Naive thymus-derived CD4-positive, alpha-beta T cell (primary cell): ENCODE data around the gene MICAL1. TPM values are rescaled to one million over a fixed set of nuclear protein-coding genes. Genes with fewer than 3 reads are reported as not detected.

Experiments used
- ATAC-seq: fragments of 150-1000 bp; cut with Tn5 transposase; 2 replicates; pipeline ENCODE4 v1.10.0; 2021; ENCODE audit warnings: mild to moderate bottlenecking, moderate library complexity
- CTCF ChIA-PET: fragments of 350-600 bp; sonication (Branson Sonifier 250); formaldehyde crosslinking; loops from one replicate; lab custom pipeline; 2021; ENCODE audit warnings: antibody characterized with exemption; lab: Charles Lee
- POLR2A ChIA-PET: fragments of 350-600 bp; sonication (Branson Sonifier 250); formaldehyde crosslinking; loops from one replicate; lab custom pipeline; 2021; ENCODE audit warnings: antibody characterized with exemption, inconsistent platforms; lab: Charles Lee
- DNase-seq, 9 donors: peaks; one replicate each; pipeline versions ENCODE4 v3.0.0 to v3.0.0-alpha.2; 2020 to 2022; ENCODE audit warnings: mixed read lengths in 1 of 9
- H3K27ac ChIP-seq: one replicate; pipeline ENCODE4 v1.7.0; 2013; ENCODE audit warnings: mild to moderate bottlenecking, low read depth, low read length, moderate library complexity
- H3K27me3 ChIP-seq, 2 donors: one replicate each; pipeline ENCODE4 v1.7.0; 2013; ENCODE audit warnings: low read length in 2 of 2, mild to moderate bottlenecking in 2 of 2, moderate library complexity in 2 of 2; ENCODE audit not compliant: control insufficient read depth in 2 of 2, insufficient read depth in 2 of 2
- H3K36me3 ChIP-seq, 3 experiments: 1 replicate in 2 of 3; 2 replicates in 1 of 3; pipeline ENCODE4 v1.7.0; 2013; ENCODE audit warnings: low read length in 3 of 3, mild to moderate bottlenecking in 3 of 3, moderate library complexity in 1 of 3; ENCODE audit not compliant: insufficient read depth in 3 of 3, control insufficient read depth in 2 of 3
- H3K4me1 ChIP-seq, 2 donors: one replicate each; pipeline ENCODE4 v1.7.0; 2013; ENCODE audit warnings: low read length in 2 of 2, mild to moderate bottlenecking in 2 of 2, moderate library complexity in 1 of 2; ENCODE audit not compliant: control insufficient read depth in 2 of 2, insufficient read depth in 2 of 2
- H3K4me3 ChIP-seq: 2 replicates; pipeline ENCODE4 v1.7.0; 2013; ENCODE audit warnings: mild to moderate bottlenecking, low read length
- H3K9me3 ChIP-seq, 3 experiments: 1 replicate in 2 of 3; 2 replicates in 1 of 3; pipeline ENCODE4 v1.7.0; 2013; ENCODE audit warnings: low read length in 3 of 3; ENCODE audit not compliant: control insufficient read depth in 2 of 3
- H3K27ac Mint-ChIP-seq, 9 donors: one replicate each; pipeline ENCODE4 v1.8.0; 2020 to 2022; ENCODE audit warnings: mixed read lengths in 9 of 9, mild to moderate bottlenecking in 8 of 9, moderate library complexity in 5 of 9, inconsistent platforms in 2 of 9
- H3K27me3 Mint-ChIP-seq, 5 donors: one replicate each; pipeline ENCODE4 v1.8.0; 2021 to 2022; ENCODE audit warnings: mixed read lengths in 5 of 5, mild to moderate bottlenecking in 1 of 5
- H3K36me3 Mint-ChIP-seq, 5 donors: one replicate each; pipeline ENCODE4 v1.8.0; 2020 to 2022; ENCODE audit warnings: mixed read lengths in 5 of 5, mild to moderate bottlenecking in 3 of 5, inconsistent platforms in 1 of 5
- H3K4me1 Mint-ChIP-seq, 7 donors: one replicate each; pipeline ENCODE4 v1.8.0; 2020 to 2022; ENCODE audit warnings: mixed read lengths in 7 of 7, mild to moderate bottlenecking in 3 of 7, inconsistent platforms in 1 of 7
- H3K4me3 Mint-ChIP-seq, 10 donors: one replicate each; pipeline ENCODE4 v1.8.0; 2020 to 2022; ENCODE audit warnings: mild to moderate bottlenecking in 10 of 10, mixed read lengths in 10 of 10, moderate library complexity in 6 of 10, inconsistent platforms in 2 of 10
- H3K9me3 Mint-ChIP-seq, 11 donors: one replicate each; pipeline ENCODE4 v1.8.0; 2020 to 2022; ENCODE audit warnings: mixed read lengths in 11 of 11, mild to moderate bottlenecking in 4 of 11, inconsistent platforms in 1 of 11, moderate library complexity in 1 of 11
- intact Hi-C, 2 donors: fragments of 100-400 bp; cut with micrococcal nuclease; formaldehyde crosslinking; loops; one replicate each; pipeline ENCODE4 v1.15.1; 2023
- polyA plus RNA-seq, 2 donors: library from polyadenylated mRNA; unstranded; fragments of 300-500 nt; fragmentation: Illumina TruSeq; gene quantifications; one replicate each; pipeline ENCODE4 v1.2.3, GENCODE V29; 2021
- total RNA-seq, 6 experiments: library from RNA in 5 of 6; stranded (reverse) in 5 of 6; gene quantifications; 1 replicate in 5 of 6; 2 replicates in 1 of 6; pipeline ENCODE4 v1.2.3 and lab custom pipeline; 2021 to 2026

MICAL1 gene
- total and polyA plus RNA-seq, 7 experiments from 2014 or later: 18.3 to 125 (median 63.4) TPM

DNA sequence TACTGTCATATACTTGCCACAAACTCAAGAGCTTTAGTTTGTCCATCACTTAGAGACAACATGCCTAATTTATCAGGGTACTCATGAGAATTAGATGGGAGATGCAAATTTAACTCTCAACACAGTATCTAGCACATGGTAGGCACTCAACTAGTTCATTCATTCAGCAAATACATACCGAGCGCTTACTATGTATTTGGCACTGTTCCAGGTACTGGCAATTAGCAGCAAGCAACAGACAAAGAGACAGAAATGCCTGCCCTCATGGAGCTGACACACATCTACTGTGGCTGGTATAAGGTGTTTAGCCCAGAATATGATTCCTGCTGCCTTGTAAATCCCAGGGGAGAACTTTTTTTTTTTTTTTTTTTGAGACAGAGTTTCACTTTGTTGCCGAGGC lies 4.8 kb downstream of the MICAL1 start:
- Mint-ChIP-seq H3K27ac (peak overlapping the region in 7 of 9 donors; percentile 5 to 91 (median 52)), H3K4me3 (peak overlapping the region in 4 of 10 donors; percentile 34 to 78 (median 46)), H3K9me3 (no peaks in the 10 kb centered on the region), H3K4me1 (peaks cover 29 to 65% (median 55%) of the 10 kb centered on the region in 7 donors), H3K27me3 (no peaks in the 10 kb centered on the region), H3K36me3 (peaks cover 0 to 30% (median 0%) of the 10 kb centered on the region in 5 donors)
- H3K4me3 ChIP-seq: no peak overlapping the region
- H3K36me3 ChIP-seq: peaks cover 0 to 50% (median 10%) of the 10 kb centered on the region in 3 experiments
- H3K9me3 ChIP-seq: no peaks in the 10 kb centered on the region
- no peak for ATAC-seq
- peak overlapping the region; percentile 44 for H3K27ac ChIP-seq
- DNase-seq: no peak
- intact Hi-C loops: loop anchor here (1.0 to 10.0 kb wide), 4 partner anchors 10 to 1626 kb away; partner anchors contain the start of genes AFG1L (in 1 of the 2), CDK19 (in 1 of the 2) and SCML4 (in 1 of the 2)
- H3K27me3 ChIP-seq: no peaks in the 10 kb centered on the region
- peaks cover 30 to 31% of the 10 kb centered on the region in 2 donors for H3K4me1 ChIP-seq
- ChIA-PET CTCF (interaction anchor here (1.0 kb wide), 1 partner anchor 66 kb away, joined by 3 read pairs; no protein-coding TSS in a partner anchor), POLR2A (interaction anchor here (1.2 to 5.6 kb wide), 3 partner anchors 10 to 68 kb away, joined by 4 to 40 read pairs (median 13); partner anchors contain the start of genes CD164, PPIL6, SMPD2 and ZBTB24)

DNA sequence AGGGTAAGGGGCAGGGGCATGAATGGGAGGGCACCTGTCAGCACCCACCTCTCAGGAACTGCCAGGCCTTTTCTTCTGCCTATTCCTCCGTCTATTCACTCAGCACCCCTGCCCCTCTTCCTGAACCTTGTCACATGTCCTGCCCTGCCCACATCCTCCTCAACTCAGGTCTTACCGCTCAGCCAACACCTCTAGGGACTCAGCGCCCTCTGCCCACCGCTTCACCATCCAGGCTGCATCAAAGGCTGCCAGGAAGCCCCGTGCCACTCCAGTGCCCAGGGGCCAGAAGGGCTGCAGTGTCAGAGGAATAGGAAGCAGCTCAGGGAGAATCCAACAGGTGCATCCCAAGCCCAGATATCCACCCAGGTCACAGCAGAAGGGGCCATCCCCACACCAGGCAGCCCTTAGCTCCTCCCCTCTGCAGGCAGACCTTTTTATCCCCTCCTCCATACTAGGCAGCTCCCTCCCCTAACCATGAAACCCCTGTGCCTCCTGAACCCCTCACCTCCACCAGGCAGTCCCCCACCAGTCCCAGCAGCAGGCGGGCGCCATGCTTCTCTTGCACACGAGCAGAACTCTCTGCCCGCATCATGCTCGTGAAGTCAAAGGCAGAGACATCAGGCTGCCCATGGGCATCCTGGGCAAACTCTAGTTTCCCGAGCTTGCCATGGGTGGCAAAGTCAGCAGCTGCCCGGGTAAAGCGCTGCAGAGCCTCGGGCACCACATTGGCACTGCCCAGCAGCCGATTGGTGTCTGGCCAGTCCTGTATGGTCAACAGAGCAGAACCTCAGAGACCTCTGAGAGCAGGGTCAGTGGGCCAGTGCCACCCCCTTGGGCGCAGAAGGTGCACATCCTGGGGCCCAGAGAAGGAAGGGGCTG lies 5.5 kb downstream of the MICAL1 start:
- peak overlapping the region; percentile 21 to 81 (median 61) for H3K4me3 Mint-ChIP-seq
- no peaks in the 10 kb centered on the region for H3K27me3 Mint-ChIP-seq
- no peak overlapping the region for H3K4me3 ChIP-seq
- intact Hi-C loops: loop anchor here (1.0 to 10.0 kb wide), 6 partner anchors 9 to 1625 kb away; partner anchors contain the start of genes AFG1L (in 1 of the 2), AMD1 (in 1 of the 2), CDK19 (in 1 of the 2) and SCML4 (in 1 of the 2)
- peaks cover 29 to 62% (median 55%) of the 10 kb centered on the region in 7 donors for H3K4me1 Mint-ChIP-seq
- H3K27ac Mint-ChIP-seq: peak overlapping the region; percentile 63 to 92 (median 86)
- ChIA-PET POLR2A (interaction anchor here (1.2 to 5.6 kb wide), 4 partner anchors 9 to 67 kb away, joined by 4 to 40 read pairs (median 10); partner anchors contain the start of genes CD164, PPIL6, SMPD2 and ZBTB24), CTCF (interaction anchor here (1.0 kb wide), 1 partner anchor 65 kb away, joined by 3 read pairs; no protein-coding TSS in a partner anchor)
- ATAC-seq (peak; percentile 47), DNase-seq (peak in 6 of 9 donors; percentile 37 to 53 (median 48))
- no peaks in the 10 kb centered on the region for H3K9me3 Mint-ChIP-seq
- H3K36me3 Mint-ChIP-seq: peaks cover 0 to 30% (median 0%) of the 10 kb centered on the region in 5 donors
- H3K27ac ChIP-seq: peak overlapping the region; percentile 44
- H3K4me1 ChIP-seq: peaks cover 30 to 31% of the 10 kb centered on the region in 2 donors
- H3K36me3 ChIP-seq: peaks cover 3 to 53% (median 10%) of the 10 kb centered on the region in 3 experiments
- H3K27me3 ChIP-seq: no peaks in the 10 kb centered on the region
- no peaks in the 10 kb centered on the region for H3K9me3 ChIP-seq

DNA sequence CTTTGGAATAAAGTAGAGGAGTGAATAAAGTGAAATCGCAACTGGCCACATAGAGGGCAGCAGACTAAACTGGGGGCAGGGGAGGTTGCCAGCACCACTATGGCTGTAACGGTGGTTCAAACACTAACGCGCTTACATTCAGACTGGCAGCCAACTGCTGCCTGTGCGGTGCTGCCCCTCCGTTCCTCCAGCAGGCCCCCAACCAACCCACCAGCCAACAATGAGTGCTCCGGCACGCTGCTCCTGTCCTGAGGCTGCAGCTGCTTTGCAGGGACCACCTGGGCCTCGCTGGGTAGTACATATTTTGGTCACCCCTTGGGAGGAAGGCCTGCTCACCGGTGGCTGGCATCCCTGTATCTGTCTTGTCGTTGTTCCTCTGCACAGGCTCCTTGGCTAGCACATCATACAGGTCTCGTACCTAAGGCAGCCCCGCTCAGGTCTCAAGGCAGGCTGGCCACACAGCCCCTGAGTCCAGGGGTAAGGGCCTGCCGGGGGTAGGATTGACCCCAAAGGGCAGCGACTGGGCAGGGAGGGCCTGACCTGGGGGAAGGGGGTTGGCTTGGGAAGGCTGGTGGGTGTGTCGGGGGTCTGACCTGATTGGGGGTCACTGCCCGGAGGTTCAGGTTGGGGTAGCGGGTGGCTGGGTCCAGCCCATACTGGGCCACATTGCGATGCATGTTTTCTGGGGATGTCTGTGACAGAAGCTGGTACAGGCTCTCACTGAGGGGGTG lies 6.3 kb downstream of the MICAL1 start:
- ATAC-seq (peak; percentile 3), DNase-seq (no peak)
- Mint-ChIP-seq H3K27me3 (no peaks in the 10 kb centered on the region), H3K4me3 (peak overlapping the region in 7 of 10 donors; percentile 50 to 81 (median 63)), H3K4me1 (peaks cover 25 to 57% (median 50%) of the 10 kb centered on the region in 7 donors), H3K36me3 (peaks cover 0 to 26% (median 0%) of the 10 kb centered on the region in 5 donors), H3K9me3 (no peaks in the 10 kb centered on the region), H3K27ac (peak overlapping the region; percentile 60 to 92 (median 86))
- intact Hi-C loops: loop anchor here (1.0 to 10.0 kb wide), 3 partner anchors 8 to 1426 kb away; partner anchors contain the start of gene AMD1 (in 1 of the 2)
- H3K36me3 ChIP-seq: peaks cover 4 to 61% (median 10%) of the 10 kb centered on the region in 3 experiments
- H3K27me3 ChIP-seq: no peaks in the 10 kb centered on the region
- peak overlapping the region; percentile 44 for H3K27ac ChIP-seq
- no peak overlapping the region for H3K4me3 ChIP-seq
- H3K4me1 ChIP-seq: peaks cover 27 to 28% of the 10 kb centered on the region in 2 donors
- H3K9me3 ChIP-seq: no peaks in the 10 kb centered on the region
- POLR2A ChIA-PET: interaction anchor here (1.0 to 5.6 kb wide), 4 partner anchors 8 to 66 kb away, joined by 5 to 40 read pairs (median 10); partner anchors contain the start of genes CD164, PPIL6 and SMPD2
- CTCF ChIA-PET: interaction anchor here (1.4 kb wide), 1 partner anchor 66 kb away, joined by 5 read pairs; no protein-coding TSS in a partner anchor

DNA sequence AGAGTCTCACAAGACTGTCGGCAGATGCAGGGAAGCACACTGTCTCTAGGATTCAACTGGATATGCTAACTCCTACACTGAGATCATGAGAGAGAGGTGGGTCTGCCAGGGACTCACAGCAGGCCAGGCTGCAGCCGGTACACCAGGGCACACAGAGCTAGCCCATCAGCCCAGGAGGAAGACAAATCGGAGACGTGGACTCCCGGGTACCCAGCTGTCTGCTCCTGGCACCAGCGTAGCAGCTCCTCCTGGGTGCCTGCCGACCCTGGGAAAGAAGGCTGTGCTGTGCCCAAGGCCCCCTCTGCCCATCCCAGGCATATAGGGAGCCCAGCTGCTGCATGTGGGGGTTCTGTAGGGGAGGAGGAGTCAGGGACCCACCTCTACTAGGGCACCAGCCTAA lies 7.0 kb downstream of the MICAL1 start:
- Histone ChIP-seq H3K27me3 (no peaks in the 10 kb centered on the region), H3K4me1 (peaks cover 21 to 22% of the 10 kb centered on the region in 2 donors), H3K36me3 (peaks cover 4 to 65% (median 10%) of the 10 kb centered on the region in 3 experiments), H3K4me3 (no peak overlapping the region), H3K27ac (peak overlapping the region; percentile 38), H3K9me3 (no peaks in the 10 kb centered on the region)
- Mint-ChIP-seq H3K9me3 (no peaks in the 10 kb centered on the region), H3K4me3 (peak overlapping the region in 4 of 10 donors; percentile 24 to 78 (median 62)), H3K4me1 (peaks cover 20 to 51% (median 44%) of the 10 kb centered on the region in 7 donors), H3K27ac (peak overlapping the region; percentile 7 to 87 (median 73)), H3K36me3 (peaks cover 0 to 26% (median 0%) of the 10 kb centered on the region in 5 donors), H3K27me3 (no peaks in the 10 kb centered on the region)
- CTCF ChIA-PET: interaction anchor here (1.4 kb wide), 1 partner anchor 65 kb away, joined by 5 read pairs; no protein-coding TSS in a partner anchor
- no peak for DNase-seq
- POLR2A ChIA-PET: interaction anchor here (1.0 to 2.7 kb wide), 3 partner anchors 7 to 66 kb away, joined by 5 to 13 read pairs (median 7); partner anchors contain the start of genes PPIL6 and SMPD2
- ATAC-seq: no peak
- intact Hi-C loops: loop anchor here (1.0 to 10.0 kb wide), 3 partner anchors 7 to 1426 kb away; partner anchors contain the start of gene AMD1 (in 1 of the 2)

DNA sequence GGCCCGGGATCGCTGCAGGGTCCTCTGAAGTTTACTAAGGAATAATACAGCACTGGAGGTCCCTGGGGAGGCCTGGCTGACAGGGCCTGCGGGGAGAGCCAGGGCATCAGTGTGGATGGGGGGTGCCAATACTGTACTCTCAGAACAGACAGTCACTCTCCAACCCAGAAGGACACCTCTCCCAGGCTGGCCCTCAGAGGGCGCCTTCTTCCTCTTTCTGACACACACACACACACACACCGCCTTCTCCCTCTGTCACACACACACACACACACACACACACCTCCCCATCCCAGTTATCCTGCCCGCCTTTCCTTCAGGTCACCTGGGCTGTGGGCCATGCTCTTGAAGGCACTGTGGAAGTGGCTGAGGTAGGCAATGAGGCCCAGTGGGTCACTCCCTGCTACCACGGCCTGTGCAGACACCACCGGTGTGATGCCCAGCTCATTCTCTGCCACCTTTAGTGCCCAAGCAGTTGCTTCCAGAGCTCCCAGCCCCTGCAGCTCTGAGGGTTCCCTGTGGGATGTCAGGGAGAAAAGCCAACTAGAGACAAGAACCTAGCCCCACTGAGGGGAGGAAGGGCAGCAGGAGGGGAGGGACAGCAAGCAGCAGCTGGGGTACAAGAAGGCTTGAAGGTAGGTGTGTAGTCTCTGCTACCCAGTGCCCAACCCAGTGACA lies 7.6 kb downstream of the MICAL1 start:
- CTCF ChIA-PET: interaction anchor here (1.4 kb wide), 1 partner anchor 65 kb away, joined by 5 read pairs; no protein-coding TSS in a partner anchor
- H3K4me1 Mint-ChIP-seq: peaks cover 25 to 53% (median 45%) of the 10 kb centered on the region in 7 donors
- peak overlapping the region in 1 of 10 donors; percentile 64 for H3K4me3 Mint-ChIP-seq
- H3K27me3 ChIP-seq: no peaks in the 10 kb centered on the region
- POLR2A ChIA-PET: interaction anchor here (1.0 to 2.2 kb wide), 2 partner anchors 34 to 65 kb away, joined by 4 to 5 read pairs; no protein-coding TSS in a partner anchor
- intact Hi-C loops: loop anchor here in 1 of 2 donors (10.0 kb wide), 1 partner anchor 1427 kb away; the partner anchor contains the start of gene AMD1
- H3K27me3 Mint-ChIP-seq: no peaks in the 10 kb centered on the region
- peaks cover 17 to 18% of the 10 kb centered on the region in 2 donors for H3K4me1 ChIP-seq
- ATAC-seq: peak; percentile 22
- peak overlapping the region; percentile 43 to 87 (median 73) for H3K27ac Mint-ChIP-seq
- peak overlapping the region; percentile 38 for H3K27ac ChIP-seq
- peaks cover 0 to 29% (median 0%) of the 10 kb centered on the region in 5 donors for H3K36me3 Mint-ChIP-seq
- H3K9me3 Mint-ChIP-seq: no peaks in the 10 kb centered on the region
- H3K4me3 ChIP-seq: no peak overlapping the region
- no peak for DNase-seq
- no peaks in the 10 kb centered on the region for H3K9me3 ChIP-seq
- peaks cover 4 to 71% (median 10%) of the 10 kb centered on the region in 3 experiments for H3K36me3 ChIP-seq
